GM20000 (cell line): ENCODE data around the gene CHST11.
A peak's percentile ranks its signal among the peaks of the same experiment; 100 is the strongest.

Source experiments
- DNase-seq: peaks from one replicate; pipeline ENCODE4 v3.0.0; 2012; ENCODE audit warnings: low spot score
- TF ChIP-seq, protein P1 (sequence below): IDR thresholded peaks from 2 replicates; pipeline ENCODE4 v1.5.1; 2012; ENCODE audit warnings: mild to moderate bottlenecking, control low read depth; ENCODE audit errors: extremely low read depth, missing control alignments

Gene CHST11

DNA sequence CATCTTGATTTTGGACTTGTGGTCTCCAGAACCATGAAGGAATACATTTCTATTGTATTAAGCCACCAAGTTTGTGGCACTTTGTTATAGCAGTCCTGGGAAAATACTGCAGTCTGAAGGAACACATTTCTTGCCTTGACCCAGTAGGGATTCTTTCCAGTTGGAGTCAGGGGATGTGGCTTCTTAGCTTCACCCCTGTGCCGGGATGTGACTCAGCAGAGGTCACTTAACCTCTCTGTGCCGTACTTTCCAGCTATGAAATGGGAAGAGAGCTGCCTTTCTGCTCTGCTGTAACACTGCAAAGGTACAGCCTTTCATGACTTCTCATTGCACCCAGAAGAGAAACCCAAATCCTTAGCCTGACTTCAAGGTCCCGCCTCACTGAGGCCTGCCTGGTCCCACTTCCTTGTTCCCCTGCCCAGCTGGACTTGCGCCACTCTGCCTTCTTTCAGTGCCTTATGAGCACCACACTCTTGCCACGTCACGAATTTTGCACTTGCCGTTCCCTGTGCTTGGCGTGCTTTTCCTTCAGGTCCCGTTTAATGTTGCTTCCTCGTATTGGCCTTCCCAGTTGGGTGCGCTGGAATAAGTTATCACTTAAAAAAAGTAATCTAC is 24.2 kb downstream of the CHST11 start:
- DNase-seq: no peak
- TF ChIP-seq, protein P1, sequence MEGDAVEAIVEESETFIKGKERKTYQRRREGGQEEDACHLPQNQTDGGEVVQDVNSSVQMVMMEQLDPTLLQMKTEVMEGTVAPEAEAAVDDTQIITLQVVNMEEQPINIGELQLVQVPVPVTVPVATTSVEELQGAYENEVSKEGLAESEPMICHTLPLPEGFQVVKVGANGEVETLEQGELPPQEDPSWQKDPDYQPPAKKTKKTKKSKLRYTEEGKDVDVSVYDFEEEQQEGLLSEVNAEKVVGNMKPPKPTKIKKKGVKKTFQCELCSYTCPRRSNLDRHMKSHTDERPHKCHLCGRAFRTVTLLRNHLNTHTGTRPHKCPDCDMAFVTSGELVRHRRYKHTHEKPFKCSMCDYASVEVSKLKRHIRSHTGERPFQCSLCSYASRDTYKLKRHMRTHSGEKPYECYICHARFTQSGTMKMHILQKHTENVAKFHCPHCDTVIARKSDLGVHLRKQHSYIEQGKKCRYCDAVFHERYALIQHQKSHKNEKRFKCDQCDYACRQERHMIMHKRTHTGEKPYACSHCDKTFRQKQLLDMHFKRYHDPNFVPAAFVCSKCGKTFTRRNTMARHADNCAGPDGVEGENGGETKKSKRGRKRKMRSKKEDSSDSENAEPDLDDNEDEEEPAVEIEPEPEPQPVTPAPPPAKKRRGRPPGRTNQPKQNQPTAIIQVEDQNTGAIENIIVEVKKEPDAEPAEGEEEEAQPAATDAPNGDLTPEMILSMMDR: no peak

DNA sequence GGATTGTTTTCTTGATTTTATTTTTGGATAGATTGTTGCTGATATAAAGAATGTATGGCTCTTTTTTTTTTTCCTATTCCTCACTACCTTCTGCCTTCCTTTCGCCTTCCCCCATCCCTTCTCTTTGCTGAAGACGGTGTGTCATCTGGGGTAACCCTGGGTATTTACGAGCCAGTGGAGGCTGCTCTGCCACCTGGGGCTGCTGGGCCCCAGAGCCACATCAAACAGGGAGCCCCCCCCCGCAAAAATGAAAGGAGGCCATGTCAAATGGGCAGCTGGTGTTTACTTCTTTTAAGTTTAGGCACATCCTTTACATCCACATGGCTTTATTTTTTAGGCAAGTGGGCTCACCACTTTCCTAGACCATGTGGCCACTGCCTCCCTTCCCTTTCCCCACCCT is 25.4 kb downstream of the CHST11 start:
- TF ChIP-seq, protein P1: no peak
- no peak for DNase-seq

DNA sequence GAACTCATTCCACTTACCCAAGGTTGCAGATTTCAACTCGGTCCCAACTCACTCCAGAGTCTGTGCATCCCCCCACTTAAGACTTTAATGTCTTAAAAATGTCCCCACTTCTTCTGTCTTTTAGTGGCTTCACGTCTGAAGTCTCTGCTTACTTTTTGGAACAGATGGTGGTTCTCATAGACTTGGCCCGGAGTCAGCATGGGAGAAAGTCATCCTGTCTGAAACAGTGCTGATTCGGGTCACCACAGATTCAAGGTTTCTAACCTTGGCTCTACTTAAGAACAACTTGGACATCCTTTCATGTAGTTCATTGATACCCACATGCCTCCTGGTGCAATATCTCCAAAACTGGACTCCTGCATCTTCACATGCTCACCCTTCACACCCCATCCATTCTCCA is 26.0 kb downstream of the CHST11 start:
- no peak for DNase-seq
- TF ChIP-seq, protein P1: no peak

DNA sequence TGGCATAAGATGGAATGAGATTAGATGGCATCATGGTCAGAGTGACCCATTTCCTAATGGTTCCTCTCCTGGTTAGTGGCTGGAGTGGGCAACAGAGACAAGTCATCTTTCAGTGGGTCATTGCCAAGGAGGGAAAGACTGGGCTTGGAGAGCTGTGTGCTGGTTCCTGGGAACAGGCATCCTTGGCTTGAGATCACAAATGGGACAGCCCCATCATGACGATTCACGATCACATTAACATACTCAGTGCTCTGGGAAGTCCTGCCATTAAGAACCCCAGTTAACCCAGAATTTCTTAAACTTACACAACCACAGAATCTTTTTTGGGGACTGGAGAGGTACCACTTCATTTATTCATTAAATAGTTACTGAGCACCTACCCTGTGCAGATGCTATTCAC is 27.3 kb downstream of the CHST11 start:
- TF ChIP-seq, protein P1: no peak
- no peak for DNase-seq

DNA sequence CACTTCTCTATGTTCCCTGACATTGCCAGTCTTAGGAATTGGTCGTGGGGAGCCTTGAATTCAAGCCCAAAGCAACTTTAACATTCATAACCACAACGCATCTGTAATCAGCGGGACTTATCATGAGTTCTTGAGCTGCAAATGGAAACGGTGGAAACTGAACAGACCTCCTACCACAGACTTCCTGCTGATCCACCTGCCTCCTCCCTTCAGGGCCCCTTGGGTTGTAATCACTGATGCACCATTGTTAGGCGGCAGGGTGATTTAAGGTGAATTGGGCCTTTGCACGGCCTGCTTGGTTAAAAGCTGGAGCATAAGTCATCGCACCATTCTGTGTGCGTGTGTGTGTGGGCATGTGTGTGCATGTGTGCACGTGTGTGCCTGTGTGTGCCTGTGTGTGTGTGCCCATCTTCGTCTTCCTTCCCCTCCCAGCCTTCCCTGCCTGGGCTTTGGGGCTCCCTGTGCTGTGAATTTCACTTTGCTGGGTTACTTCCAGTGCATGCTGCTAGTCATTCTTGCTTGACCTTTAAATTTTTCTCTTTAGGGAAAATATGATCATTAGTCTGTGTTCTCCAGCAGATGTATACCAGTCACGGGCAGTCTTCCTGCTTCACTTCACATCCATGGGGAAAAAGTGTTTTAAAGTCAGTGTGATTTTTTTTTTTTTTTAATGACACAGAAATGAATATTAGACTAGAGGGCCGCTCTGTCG is 29.1 kb downstream of the CHST11 start:
- TF ChIP-seq, protein P1: no peak
- peak; percentile 38 for DNase-seq

DNA sequence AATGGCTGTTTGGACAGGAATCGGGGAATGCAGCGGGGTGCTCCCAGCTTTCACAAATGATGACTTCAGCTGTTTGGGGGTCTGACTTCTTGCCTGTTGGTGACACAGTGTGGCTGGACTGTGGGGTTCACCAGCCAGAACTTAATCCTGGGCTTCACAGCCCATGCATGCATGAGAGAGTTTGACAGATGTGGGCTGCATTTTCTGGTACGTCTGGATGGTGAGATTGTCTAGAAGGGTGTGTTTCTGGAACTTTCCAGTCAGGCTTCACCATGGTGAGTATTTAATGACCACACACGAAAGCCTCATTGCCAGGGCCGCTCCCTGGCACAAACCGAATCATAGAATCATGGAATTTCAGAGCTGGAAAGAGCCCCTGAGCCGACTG is 29.6 kb downstream of the CHST11 start:
- TF ChIP-seq, protein P1: no peak
- no peak for DNase-seq

DNA sequence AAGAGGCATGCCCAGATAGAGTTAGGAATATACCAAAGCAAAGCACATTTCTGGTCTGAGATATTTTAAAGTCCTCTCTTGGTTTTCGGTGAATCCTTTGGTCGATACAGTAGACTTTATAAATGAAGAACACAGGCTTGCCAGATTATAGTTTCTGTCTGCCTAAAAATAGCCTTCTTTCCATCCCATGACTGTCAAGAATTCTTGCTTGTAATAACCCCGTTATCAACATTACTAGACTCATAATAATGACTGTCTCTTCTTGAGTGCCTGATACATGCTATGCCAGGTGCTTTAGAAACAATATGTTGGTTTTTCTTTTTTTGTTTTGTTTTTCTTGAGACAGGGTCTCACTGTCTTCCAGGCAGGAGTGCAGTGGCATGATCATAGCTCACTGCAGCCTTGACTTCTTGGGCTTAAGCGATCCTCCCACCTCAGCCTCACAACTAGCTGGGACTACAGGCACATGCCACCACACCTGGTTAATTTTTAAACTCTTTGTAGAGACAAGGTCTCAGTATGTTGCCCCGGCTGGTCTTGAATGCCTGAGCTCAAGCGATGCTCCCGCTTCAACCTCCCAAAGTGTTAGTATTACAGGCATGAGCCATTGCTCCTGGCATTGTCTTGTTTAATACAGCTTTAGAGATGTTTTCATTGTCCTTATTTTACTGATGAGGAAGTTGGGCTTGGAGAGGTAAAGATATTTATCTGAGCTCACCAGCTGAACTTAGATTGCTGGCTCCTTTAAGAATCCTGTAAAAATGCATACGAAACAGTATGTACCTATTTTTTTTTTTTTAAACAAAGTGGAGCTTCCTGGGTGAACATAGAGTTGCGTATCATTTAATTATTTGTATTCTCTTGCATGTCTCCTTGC is 30.4 kb downstream of the CHST11 start:
- TF ChIP-seq, protein P1: no peak
- DNase-seq: no peak
